ENCODE measurements around the gene BLVRB.

DNA sequence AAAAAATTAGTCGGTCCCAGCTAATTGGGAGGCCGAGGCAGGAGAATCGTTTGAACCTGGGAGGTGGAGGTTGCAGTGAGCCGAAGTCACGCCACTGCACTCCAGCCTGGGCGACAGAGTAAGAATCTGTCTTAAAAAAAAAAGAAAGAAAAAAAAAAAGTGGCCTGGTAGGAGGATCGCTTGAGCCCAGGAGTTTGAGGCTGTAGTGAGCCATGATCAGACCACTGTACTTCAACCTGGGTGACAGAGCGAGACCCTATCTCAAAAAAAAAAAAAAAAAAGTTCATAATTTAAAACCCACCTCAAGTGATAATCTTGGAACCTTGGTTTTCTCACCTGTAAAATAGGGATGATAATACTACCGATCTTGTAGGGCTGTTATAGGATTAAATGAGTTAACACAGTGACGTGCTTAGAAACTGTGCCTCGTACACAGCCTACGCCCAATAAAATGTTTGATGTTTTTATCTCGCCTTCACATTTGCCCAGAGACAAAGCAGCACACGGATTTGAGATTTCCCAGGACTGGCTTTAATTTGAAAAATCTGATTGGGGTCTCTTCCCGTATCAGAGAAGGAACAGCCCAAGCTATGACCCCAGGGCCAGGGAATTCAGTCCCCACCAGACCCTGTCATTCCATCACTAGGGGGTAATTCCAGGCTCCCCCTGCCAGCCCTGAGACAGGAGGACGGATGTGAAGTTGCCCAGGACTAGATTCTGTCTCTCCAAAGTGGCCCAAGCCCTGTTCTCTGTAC lies 43.4 kb downstream of the BLVRB start:
- TF ChIP-seq, protein P1, sequence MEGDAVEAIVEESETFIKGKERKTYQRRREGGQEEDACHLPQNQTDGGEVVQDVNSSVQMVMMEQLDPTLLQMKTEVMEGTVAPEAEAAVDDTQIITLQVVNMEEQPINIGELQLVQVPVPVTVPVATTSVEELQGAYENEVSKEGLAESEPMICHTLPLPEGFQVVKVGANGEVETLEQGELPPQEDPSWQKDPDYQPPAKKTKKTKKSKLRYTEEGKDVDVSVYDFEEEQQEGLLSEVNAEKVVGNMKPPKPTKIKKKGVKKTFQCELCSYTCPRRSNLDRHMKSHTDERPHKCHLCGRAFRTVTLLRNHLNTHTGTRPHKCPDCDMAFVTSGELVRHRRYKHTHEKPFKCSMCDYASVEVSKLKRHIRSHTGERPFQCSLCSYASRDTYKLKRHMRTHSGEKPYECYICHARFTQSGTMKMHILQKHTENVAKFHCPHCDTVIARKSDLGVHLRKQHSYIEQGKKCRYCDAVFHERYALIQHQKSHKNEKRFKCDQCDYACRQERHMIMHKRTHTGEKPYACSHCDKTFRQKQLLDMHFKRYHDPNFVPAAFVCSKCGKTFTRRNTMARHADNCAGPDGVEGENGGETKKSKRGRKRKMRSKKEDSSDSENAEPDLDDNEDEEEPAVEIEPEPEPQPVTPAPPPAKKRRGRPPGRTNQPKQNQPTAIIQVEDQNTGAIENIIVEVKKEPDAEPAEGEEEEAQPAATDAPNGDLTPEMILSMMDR (conservative IDR thresholded peaks at IDR 0.05; ENCODE audit: low read length), result no peak
- no peak for TF ChIP-seq EZH2phosphoT487 (IDR thresholded peaks at IDR 0.05; ENCODE audit: borderline replicate concordance)

Measured in Loucy (cell line).